MM.1S (cell line): Measurements from ENCODE around the gene RPF1.

Experiments
- EZH2 ChIP-seq: fragments of 300-600 bp; sonication (generic); optimal IDR thresholded peaks from 2 replicates; pipeline ENCODE3; 2017; ENCODE audit warnings: low read depth, mild to moderate bottlenecking, antibody characterized with exemption, low read length, mixed read lengths
- TF ChIP-seq, protein P1 (sequence below): fragments of 300-600 bp; sonication (generic); IDR thresholded peaks from 2 replicates; pipeline ENCODE4 v1.5.1; 2016; ENCODE audit warnings: antibody characterized with exemption, low read length, mixed read lengths

DNA sequence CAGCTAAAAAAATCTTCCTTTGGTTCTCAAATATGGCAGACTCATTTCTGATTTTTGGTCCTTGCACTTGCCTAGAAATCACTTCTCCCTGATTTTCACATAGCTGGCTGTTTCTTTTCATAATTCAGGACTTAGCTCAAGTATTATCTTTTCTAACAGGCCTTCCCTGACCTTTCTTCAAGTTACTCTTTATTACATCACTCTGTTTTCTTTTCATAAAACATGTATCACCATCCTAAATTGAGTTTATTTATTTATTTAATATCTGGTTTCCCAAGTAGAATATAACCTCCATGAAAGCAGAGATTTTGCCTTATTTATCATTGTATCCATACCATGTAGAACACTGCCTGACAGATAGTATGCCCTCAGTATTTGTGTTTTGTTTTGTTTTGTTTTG is 45.5 kb downstream of the RPF1 start:
- TF ChIP-seq, protein P1, sequence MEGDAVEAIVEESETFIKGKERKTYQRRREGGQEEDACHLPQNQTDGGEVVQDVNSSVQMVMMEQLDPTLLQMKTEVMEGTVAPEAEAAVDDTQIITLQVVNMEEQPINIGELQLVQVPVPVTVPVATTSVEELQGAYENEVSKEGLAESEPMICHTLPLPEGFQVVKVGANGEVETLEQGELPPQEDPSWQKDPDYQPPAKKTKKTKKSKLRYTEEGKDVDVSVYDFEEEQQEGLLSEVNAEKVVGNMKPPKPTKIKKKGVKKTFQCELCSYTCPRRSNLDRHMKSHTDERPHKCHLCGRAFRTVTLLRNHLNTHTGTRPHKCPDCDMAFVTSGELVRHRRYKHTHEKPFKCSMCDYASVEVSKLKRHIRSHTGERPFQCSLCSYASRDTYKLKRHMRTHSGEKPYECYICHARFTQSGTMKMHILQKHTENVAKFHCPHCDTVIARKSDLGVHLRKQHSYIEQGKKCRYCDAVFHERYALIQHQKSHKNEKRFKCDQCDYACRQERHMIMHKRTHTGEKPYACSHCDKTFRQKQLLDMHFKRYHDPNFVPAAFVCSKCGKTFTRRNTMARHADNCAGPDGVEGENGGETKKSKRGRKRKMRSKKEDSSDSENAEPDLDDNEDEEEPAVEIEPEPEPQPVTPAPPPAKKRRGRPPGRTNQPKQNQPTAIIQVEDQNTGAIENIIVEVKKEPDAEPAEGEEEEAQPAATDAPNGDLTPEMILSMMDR = no peak
- no peak for TF ChIP-seq EZH2
